ENCODE measurements around the gene NACAD.

NACAD gene

GRCh38 chr7:45050198-45050597 is 38.6 kb downstream of the NACAD start:
- no peak for TF ChIP-seq CTCF (IDR thresholded peaks at IDR 0.05)
- Histone ChIP-seq H3K4me1 (no peaks in the 10 kb centered on the region), H3K27me3 (ENCODE audit: control insufficient read depth, insufficient read depth, low read length) (no peaks in the 10 kb centered on the region), H3K79me2 (no peaks in the 10 kb centered on the region), H3K4me3 (ENCODE audit: low read depth, low read length) (no peak overlapping the region), H3K4me2 (ENCODE audit: low read length) (no peak overlapping the region), H3K27ac (no peak overlapping the region), H3K9me3 (ENCODE audit: control insufficient read depth, low read length) (no peaks in the 10 kb centered on the region), H3K9ac (no peak overlapping the region), H3K36me3 (ENCODE audit: control insufficient read depth, insufficient read depth, low read length) (no peaks in the 10 kb centered on the region), H2AFZ (no peak overlapping the region)

DNA sequence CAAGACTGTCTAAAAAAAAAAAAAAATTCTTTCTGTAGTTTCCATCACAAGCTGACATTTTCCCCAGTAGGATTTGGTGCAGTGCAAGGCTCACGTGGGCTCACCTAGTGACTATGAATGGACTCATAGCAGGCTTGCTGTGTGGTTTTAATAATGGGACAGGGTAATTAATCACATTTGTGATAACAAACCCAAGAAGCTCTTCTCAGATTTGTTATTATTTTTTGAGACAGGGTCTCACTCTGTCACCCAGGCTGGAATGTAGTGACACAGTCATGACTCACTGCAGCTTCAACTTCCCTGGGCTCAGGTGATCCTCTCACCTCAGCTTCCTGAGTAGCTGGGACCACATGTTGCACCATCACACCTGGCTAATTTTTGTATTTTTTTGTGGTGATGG is 40.0 kb downstream of the NACAD start:
- Histone ChIP-seq H3K9me3 (ENCODE audit: control insufficient read depth, low read length) (no peaks in the 10 kb centered on the region), H3K27ac (no peak overlapping the region), H3K27me3 (ENCODE audit: control insufficient read depth, insufficient read depth, low read length) (no peaks in the 10 kb centered on the region), H2AFZ (no peak overlapping the region), H3K36me3 (ENCODE audit: control insufficient read depth, insufficient read depth, low read length) (no peaks in the 10 kb centered on the region), H3K9ac (no peak overlapping the region), H3K79me2 (no peaks in the 10 kb centered on the region), H3K4me2 (ENCODE audit: low read length) (no peak overlapping the region), H3K4me1 (no peaks in the 10 kb centered on the region), H3K4me3 (ENCODE audit: low read depth, low read length) (no peak overlapping the region)
- TF ChIP-seq CTCF (IDR thresholded peaks at IDR 0.05): no peak

- H3K27ac ChIP-seq: no peak overlapping the region
- H3K36me3 ChIP-seq (ENCODE audit: control insufficient read depth, insufficient read depth, low read length): no peaks in the 10 kb centered on the region
- H2AFZ ChIP-seq: no peak overlapping the region
- no peaks in the 10 kb centered on the region for H3K9me3 ChIP-seq (ENCODE audit: control insufficient read depth, low read length)
- no peaks in the 10 kb centered on the region for H3K27me3 ChIP-seq (ENCODE audit: control insufficient read depth, insufficient read depth, low read length)
- no peaks in the 10 kb centered on the region for H3K79me2 ChIP-seq
- no peak overlapping the region for H3K4me2 ChIP-seq (ENCODE audit: low read length)
- no peak overlapping the region for H3K4me3 ChIP-seq (ENCODE audit: low read depth, low read length)
- TF ChIP-seq CTCF (IDR thresholded peaks at IDR 0.05): no peak
- no peak overlapping the region for H3K9ac ChIP-seq
- H3K4me1 ChIP-seq: no peaks in the 10 kb centered on the region
Measured at GRCh38 chr7:45044338-45044737, 44.4 kb downstream of the NACAD start.

- peaks cover 19% of the 10 kb centered on the region for H3K79me2 ChIP-seq
- H3K4me1 ChIP-seq: no peaks in the 10 kb centered on the region
- H3K9me3 ChIP-seq (ENCODE audit: control insufficient read depth, low read length): no peaks in the 10 kb centered on the region
- H3K27ac ChIP-seq: no peak overlapping the region
- no peaks in the 10 kb centered on the region for H3K36me3 ChIP-seq (ENCODE audit: control insufficient read depth, insufficient read depth, low read length)
- no peak for TF ChIP-seq CTCF (IDR thresholded peaks at IDR 0.05)
- H3K4me2 ChIP-seq (ENCODE audit: low read length): no peak overlapping the region
- H2AFZ ChIP-seq: no peak overlapping the region
- H3K27me3 ChIP-seq (ENCODE audit: control insufficient read depth, insufficient read depth, low read length): no peaks in the 10 kb centered on the region
- H3K4me3 ChIP-seq (ENCODE audit: low read depth, low read length): no peak overlapping the region
- H3K9ac ChIP-seq: no peak overlapping the region
Measured at GRCh38 chr7:45039106-45039505, 49.7 kb downstream of the NACAD start.

DNA sequence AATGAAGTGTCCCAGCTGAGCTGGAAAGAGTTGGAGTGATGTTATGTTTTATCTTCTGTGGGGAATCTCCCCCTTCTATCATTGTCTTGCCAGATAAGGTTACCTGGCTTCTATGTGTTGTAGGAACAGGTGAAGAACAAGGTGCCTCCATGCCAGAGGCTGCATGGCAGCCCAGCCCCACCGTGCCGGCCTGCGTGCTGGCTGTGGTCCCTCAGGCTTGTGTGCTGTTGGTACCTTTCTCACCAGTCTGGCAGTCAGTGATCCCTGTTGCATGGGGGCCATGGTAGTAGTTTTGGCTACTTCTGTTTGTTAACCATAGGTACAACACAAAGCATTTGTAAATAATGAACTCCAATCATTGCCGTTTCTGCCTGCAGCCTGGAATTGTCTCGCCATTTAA is 50.9 kb downstream of the NACAD start:
- Histone ChIP-seq H3K36me3 (ENCODE audit: control insufficient read depth, insufficient read depth, low read length) (no peaks in the 10 kb centered on the region), H2AFZ (no peak overlapping the region), H3K4me3 (ENCODE audit: low read depth, low read length) (no peak overlapping the region), H3K4me1 (no peaks in the 10 kb centered on the region), H3K79me2 (peaks cover 31% of the 10 kb centered on the region), H3K9ac (no peak overlapping the region), H3K27ac (no peak overlapping the region), H3K4me2 (ENCODE audit: low read length) (no peak overlapping the region), H3K27me3 (ENCODE audit: control insufficient read depth, insufficient read depth, low read length) (no peaks in the 10 kb centered on the region), H3K9me3 (ENCODE audit: control insufficient read depth, low read length) (no peaks in the 10 kb centered on the region)
- TF ChIP-seq CTCF (IDR thresholded peaks at IDR 0.05): no peak

All from parathyroid adenoma (tissue), 2 donors.